GM10266 (cell line): ENCODE data around the gene TPSAB1.
"Not testable (repeated sequence)": the region's sequence is repeated elsewhere in the genome, so short reads cannot be mapped to it uniquely, and the experiment has no call there.

Source experiments
- DNase-seq: peaks from one replicate; pipeline ENCODE4 v3.0.0; 2012; ENCODE audit errors: extremely low spot score
- CTCF ChIP-seq: IDR thresholded peaks from 2 replicates; pipeline ENCODE4 v1.5.1; 2012; ENCODE audit warnings: mild to moderate bottlenecking, low read depth; ENCODE audit not compliant: control insufficient read depth, insufficient read depth; ENCODE audit errors: missing control alignments

Gene TPSAB1

GRCh38 chr16:1232049-1232748, 8.3 kb upstream of the TPSAB1 start:
- not testable (repeated sequence) for DNase-seq

DNA sequence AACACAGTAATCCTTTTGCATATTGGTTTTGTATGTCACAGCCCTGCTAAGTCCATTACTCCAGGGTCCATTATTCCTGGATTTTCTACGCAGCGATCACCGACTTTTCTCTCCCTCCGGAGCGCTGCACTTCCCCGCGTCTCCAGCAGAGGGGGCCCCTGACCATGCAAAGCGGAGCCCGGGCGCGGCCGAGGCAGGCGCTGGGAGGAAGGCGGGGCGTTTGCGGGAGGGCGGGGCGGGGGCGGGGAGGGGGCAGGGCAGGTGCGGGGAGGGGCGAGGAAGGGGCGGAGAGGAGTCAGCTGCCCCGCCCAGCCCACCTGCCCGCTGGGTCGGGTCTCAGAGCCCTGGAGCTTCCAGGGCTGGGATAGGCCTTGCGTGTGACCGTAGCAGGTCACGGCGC, 3.8 kb upstream of the TPSAB1 start:
- DNase-seq, result not testable (repeated sequence)

- DNase-seq, result no peak
- no peak for TF ChIP-seq CTCF
Measured at GRCh38 chr16:1237990-1238389, 2.5 kb upstream of the TPSAB1 start.

DNA sequence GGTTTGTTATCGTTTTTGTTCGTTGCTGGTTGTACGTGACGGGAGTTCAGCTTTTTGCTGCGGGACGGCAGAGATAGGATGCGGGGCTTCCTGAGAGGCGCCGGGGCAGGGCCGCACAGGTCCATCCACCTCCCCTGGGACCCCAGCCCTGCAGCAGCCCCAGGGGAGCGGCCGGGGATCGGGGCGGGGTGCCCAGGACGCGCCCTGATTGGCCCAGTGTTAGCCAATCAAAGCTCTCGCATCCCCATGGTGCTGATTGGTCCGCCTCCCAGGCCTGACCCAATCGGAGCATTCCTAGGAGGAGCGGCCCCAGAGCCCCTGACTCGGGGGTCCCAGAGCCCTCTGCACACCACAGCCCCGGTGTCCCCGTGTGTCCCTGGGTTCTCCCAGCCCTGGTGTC, 1.6 kb upstream of the TPSAB1 start:
- not testable (repeated sequence) for DNase-seq

DNA sequence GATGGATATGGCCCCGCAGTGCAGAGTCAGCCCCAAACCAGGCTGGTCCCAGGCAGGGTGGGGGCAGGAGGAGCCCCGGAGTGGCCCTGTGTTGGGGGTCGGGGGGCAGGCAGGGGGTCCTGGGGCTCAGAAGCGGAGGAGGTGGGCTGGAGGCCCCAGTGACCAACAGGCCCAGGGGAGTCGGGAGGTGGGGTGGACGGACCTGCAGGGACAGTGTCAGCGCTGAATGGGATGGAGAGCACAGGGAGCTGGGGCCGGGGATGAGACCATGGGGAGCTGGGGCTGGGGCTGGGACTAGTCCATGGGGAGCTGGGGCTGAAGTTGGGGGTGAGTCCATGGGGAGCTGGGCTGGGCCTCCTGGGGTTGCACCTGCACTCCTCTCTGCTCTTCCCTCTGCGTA, 930 bp upstream of the TPSAB1 start:
- not testable (repeated sequence) for DNase-seq

DNA sequence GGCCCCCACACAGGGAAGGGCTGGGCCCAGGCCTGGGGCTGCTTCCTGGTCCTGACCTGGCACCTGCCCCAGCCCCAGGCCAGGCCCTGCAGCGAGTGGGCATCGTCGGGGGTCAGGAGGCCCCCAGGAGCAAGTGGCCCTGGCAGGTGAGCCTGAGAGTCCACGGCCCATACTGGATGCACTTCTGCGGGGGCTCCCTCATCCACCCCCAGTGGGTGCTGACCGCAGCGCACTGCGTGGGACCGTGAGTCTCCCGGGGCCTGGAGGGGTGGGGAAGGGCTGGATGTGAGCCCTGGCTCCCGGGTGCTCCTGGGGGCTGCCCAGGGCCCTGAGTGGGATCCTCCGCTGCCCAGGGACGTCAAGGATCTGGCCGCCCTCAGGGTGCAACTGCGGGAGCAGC, 576 bp downstream of the TPSAB1 start:
- not testable (repeated sequence) for DNase-seq

- DNase-seq, result not testable (repeated sequence)
Measured at GRCh38 chr16:1243363-1243762, 2.9 kb downstream of the TPSAB1 start.

DNA sequence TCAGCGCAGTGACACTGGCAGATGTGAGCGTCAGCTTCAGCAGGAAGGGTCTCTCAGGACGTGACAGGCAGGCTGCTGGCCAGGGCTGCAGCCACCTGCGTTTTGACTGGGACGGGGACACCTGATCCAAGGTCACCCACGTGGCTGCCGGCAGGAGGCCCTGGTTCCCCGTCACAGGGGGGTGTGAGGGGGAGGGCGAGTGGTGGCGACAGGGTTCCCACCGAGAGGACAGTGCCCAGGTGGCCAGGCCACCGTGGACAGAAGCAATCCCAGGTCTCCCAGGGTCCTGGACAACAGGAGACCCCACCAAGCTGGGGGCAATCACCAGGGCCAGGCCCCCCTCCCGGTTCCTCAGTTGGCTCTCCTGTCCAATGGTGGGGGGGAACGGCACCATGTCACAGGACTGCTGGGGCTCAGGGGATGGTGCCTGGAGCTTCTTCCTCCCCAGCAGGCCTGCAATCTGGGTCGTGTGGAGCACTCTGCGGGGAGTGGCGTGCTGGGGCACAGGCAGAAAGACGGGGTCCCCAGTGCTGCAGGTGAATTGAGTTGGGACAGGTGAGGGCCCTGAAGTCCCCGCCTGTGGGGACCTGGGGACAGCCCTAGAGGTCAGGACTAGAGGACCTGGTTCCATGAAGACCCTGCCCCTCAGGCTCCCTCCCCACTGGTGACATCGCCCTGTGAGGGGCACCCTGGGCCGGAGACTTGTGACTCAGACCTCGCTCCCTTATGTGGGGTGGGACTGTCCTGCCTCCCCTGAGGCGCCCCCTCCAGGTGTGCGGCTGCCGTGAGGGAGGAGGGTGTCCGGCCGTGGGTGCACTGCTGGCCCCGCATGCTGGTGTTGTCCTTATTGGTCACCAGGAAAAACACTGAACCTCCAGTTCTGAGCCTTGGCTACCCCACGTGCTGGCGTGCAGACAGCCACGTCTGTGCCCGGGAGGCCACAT, 3.7 kb downstream of the TPSAB1 start:
- not testable (repeated sequence) for DNase-seq

DNA sequence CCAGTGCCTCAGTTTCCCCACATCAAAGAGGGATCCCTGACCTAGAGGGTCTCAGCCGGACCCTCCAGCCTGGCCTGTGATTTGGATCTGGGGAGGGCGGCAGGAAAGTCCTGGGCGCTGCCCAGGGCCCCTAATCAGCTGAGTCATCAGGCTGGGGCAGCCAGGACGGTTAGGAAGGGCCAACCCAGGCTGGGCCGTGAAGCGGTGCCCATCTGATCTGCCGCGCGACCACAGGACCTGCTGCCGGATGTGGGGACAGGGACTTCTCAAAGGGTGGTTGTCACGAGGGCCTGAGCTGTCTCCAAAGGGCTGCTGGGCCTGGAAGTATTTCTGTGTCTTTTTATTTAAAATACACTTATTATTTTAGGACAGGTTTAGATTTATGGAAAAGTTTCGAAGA, 4.4 kb downstream of the TPSAB1 start:
- no peak for TF ChIP-seq CTCF
- no peak for DNase-seq

- DNase-seq, result no peak
- TF ChIP-seq CTCF, result no peak
Measured at GRCh38 chr16:1245452-1246020, 5.0 kb downstream of the TPSAB1 start.

- DNase-seq, result not testable (repeated sequence)
Measured at GRCh38 chr16:1247903-1248537, 7.5 kb downstream of the TPSAB1 start.

- DNase-seq, result not testable (repeated sequence)
Measured at GRCh38 chr16:1249031-1249755, 8.7 kb downstream of the TPSAB1 start.

DNA sequence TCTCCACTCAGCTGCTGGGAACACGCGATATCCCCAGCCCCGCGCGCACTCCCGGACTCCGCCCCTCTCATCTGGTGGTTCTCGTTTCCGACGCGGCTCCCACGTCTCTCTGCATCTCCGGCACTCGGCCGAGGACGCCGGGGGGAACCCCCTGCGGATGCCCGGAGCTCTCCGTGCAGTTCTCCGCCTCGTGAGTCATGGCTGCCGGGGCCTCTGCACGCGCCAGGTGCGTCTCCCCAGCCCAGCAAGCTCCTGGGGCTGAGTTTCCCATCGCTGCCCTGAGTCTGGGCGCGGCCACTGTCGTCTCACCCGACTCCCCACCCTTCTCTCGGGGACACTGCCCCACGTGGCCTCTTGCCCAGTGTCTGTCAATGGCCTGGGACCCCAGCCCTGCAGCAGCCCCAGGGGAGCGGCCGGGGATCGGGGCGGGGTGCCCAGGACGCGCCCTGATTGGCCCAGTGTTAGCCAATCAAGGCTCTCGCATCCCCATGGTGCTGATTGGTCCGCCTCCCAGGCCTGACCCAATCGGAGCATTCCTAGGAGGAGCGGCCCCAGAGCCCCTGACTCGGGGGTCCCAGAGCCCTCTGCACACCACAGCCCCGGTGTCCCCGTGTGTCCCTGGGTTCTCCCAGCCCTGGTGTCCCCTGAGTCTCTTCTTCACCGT, 13.3 kb downstream of the TPSAB1 start:
- not testable (repeated sequence) for DNase-seq

DNA sequence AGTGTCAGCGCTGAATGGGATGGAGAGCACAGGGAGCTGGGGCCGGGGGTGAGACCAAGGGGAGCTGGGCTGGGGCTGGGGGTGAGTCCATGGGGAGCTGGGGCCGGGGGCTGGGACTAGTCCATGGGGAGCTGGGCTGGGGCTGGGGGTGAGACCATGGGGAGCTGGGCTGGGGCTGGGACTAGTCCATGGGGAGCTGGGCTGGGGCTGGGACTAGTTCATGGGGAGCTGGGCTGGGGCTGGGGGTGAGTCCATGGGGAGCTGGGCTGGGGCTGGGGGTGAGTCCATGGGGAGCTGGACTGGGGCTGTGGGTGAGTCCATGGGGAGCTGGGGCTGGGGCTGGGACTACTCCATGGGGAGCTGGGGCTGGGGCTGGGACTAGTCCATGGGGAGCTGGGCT, 14.3 kb downstream of the TPSAB1 start:
- not testable (repeated sequence) for DNase-seq

DNA sequence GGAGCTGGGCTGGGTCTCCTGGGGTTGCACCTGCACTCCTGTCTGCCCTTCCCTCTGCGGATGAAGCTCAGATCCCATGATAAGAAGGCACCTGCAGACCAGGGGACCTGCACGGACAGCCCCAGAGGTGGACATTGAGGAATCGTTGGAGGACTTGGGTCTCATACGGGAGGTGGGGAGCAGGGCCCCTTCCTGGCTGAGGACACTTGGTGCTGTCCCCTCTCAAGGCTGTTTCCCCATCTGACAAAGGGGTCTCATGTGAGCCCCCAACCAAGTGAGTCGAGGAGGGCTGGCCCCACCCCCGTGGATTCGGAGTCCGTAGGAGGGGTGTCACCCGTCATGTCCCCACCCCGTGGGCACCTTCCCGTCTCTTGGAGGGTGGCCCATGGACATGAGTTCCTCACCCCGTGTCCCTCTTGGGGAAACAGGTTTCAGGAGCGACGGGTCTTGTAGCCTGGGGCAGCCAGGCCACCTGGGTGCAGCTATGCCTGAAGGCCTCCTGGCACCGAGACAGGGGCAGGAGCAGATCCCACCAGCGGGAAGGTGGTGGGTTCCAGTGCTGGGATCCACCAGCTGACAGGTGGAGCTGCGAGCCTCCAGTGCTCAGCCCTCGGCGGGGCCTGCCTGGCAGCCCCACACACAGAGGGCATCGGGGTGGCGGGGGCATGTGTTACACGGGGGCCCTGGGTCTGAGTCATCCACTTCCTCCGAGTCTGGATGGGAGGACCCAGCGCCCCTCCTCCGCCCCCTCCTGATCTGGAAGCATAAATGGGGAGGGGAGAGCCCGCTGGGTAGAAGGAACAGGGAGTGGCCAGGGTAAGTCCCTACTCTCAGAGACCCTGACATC, 15.0 kb downstream of the TPSAB1 start, which contains the start of gene TPSD1:
TPSD1 (plus strand) TSS at position 794 of the 847 bp plus-strand sequence. CDS start 212 bp downstream, outside the sequence.
- DNase-seq, result not testable (repeated sequence)
